Measurements from ENCODE around the gene F8. TPM values are rescaled to one million over a fixed set of nuclear protein-coding genes. Genes with fewer than 3 reads are reported as not detected.
A peak's percentile ranks its signal among the peaks of the same experiment; 100 is the strongest.

F8 gene
- total and polyA plus RNA-seq, 8 donors, result 4.1 to 27.4 (median 5.2) TPM

DNA sequence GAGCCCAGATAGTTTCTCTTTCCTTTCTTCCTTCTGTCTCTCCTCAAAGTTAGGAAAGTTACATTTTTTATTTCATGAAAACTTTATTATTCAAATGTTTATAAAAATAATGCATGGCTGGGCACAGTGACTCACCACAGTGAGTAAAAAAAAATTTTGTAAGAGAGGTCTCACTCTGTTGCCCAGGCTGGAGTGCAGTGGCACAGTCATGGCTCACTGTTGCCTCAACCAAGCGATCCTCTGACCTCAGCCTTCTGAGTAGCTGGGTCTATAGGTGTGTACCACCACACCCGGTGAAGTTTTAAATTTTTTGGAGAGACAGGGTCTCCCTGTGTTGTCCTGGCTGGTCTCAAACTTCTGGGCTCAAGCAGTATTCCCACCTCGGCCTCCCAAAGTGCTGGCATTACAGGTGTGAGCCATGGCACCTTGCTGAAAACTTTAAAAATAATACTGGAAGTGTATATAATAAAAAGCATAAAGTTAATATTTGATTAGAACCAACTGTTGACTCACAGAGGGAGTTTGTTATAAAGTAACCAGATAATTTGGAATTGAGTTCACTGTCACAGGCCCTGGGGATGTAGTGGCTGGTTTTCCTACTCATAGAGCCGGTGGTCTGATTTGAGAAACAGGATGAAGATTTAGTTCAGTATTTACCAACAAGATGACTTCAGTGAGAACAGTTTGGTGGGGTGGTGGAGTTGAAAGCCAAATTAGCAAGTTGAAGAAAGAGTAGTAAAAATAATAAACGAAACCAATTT is 30.4 kb upstream of the F8 start:
- intact Hi-C loops (cut with DNase I), result no loop called here
- ATAC-seq, result no peak

DNA sequence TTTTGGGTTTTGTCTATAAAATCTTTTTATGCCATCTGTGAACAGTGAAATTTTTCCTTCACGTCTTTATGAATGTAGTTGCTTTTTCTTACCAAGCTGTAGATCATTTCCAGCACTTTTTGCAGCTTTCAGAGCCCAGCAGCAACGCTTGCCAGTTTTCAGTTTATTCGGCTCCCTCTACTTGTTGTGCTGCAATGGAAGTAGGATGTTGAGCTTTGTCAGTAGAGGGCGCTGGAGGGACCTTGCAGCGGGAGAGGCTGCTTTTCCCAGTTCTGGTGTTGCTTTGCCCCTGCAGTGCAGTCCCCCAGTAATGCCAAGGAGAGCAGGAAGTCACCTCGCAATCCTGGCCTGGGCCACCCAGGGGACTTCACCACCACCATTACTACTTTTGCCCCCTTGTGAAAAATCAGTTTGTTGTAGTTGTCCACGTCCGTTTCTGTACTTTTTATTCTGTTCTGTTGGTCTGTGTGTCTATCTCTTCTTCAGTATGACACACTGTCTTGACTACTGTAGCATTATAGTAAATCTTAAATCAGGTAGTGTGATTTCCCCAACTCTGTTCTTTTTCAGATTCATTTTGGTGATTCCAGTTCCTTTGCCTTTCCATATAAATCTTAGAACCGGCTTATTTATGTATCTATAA is 26.6 kb upstream of the F8 start:
- peak; percentile 32 to 41 for TF ChIP-seq CTCF (IDR thresholded peaks at IDR 0.05)
- DNase-seq, result peak in 1 of 4 donors; percentile 53
- peaks cover 0 to 12% of the 10 kb centered on the region in 2 donors for H3K36me3 ChIP-seq
- ATAC-seq, result peak; percentile 82
- no peaks in the 10 kb centered on the region for H3K9me3 ChIP-seq
- H3K27me3 ChIP-seq, result no peaks in the 10 kb centered on the region
- no peak overlapping the region for H3K4me3 ChIP-seq
- no peak overlapping the region for H3K27ac ChIP-seq
- intact Hi-C loops (cut with DNase I), result no loop called here
- no peaks in the 10 kb centered on the region for H3K4me1 ChIP-seq

More for the DNA sequence above, 30.4 kb upstream of the F8 start:
- no peak for DNase-seq
- no peak overlapping the region for H3K27ac ChIP-seq
- H3K36me3 ChIP-seq, result peaks cover 0 to 8% of the 10 kb centered on the region in 2 donors
- H3K9me3 ChIP-seq, result no peaks in the 10 kb centered on the region
- no peaks in the 10 kb centered on the region for H3K27me3 ChIP-seq
- H3K4me3 ChIP-seq, result no peak overlapping the region
- peaks cover 0 to 9% of the 10 kb centered on the region in 2 donors for H3K4me1 ChIP-seq
- TF ChIP-seq CTCF (IDR thresholded peaks at IDR 0.05), result no peak

GRCh38 chrX:155046811-155047528 is 24.4 kb upstream of the F8 start:
- ATAC-seq (no peak), DNase-seq (no peak)
- no peaks in the 10 kb centered on the region for H3K27me3 ChIP-seq
- no peak overlapping the region for H3K4me3 ChIP-seq
- intact Hi-C loops (cut with DNase I), result no loop called here
- no peak overlapping the region for H3K27ac ChIP-seq
- no peaks in the 10 kb centered on the region for H3K4me1 ChIP-seq
- H3K36me3 ChIP-seq, result peaks cover 0 to 8% of the 10 kb centered on the region in 2 donors
- TF ChIP-seq CTCF (IDR thresholded peaks at IDR 0.05), result no peak
- no peaks in the 10 kb centered on the region for H3K9me3 ChIP-seq

DNA sequence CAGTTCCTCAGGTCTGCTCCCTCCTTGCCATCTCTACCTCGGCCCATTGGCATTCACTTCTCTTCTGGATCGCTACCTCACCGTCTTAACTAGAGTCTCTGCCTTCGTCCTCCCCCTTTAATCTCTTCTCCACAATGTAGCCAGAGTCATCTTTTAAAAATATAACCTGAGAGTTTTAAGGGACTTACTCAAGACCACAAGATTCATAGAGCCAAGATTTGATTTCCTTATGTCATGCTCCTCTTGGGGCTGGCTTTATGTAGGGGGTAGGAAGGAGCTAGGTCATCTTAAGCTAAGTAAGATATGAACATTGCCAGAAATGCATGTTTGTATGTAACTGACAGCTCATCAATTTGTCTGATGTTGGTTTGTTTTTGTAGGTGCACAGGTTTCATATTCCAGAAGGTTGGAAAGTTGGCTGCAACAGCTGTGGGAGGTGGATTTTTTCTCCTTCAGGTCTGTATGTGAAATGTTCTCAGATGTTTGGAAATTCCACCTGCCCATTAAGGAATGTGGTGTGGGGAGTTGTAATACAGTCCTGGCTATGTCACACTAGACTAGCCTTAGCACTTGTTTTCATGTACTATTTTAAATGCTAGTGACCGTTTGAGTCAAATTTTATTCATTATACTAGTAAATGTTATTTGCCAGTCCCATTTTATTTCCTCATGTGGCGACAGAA is 23.7 kb upstream of the F8 start:
- Histone ChIP-seq H3K27me3 (no peaks in the 10 kb centered on the region), H3K9me3 (no peaks in the 10 kb centered on the region), H3K4me1 (no peaks in the 10 kb centered on the region), H3K27ac (no peak overlapping the region), H3K36me3 (peaks cover 0 to 4% of the 10 kb centered on the region in 2 donors), H3K4me3 (no peak overlapping the region)
- ATAC-seq (no peak), DNase-seq (no peak)
- intact Hi-C loops (cut with DNase I), result no loop called here
- no peak for TF ChIP-seq CTCF (IDR thresholded peaks at IDR 0.05)

All from left lung (tissue), 10 donors.